GM12891 (cell line): Measurements from ENCODE around the gene PHKA1.
"Not testable (repeated sequence)": the region's sequence is repeated elsewhere in the genome, so short reads cannot be mapped to it uniquely, and the experiment has no call there.

Experiments used
- DNase-seq: peaks from one replicate; pipeline ENCODE4 v3.0.0; 2011; ENCODE audit warnings: low spot score; ENCODE audit not compliant: insufficient read length
- FAIRE-seq: peaks from 2 replicates; lab custom pipeline; 2011; peaks lifted over from hg19 to GRCh38; lab: Jason Lieb, UNC
- PAX5 ChIP-seq: IDR thresholded peaks from 2 replicates; pipeline ENCODE4 v1.6.1; 2011; ENCODE audit warnings: low read length, moderate library complexity, mild to moderate bottlenecking; ENCODE audit not compliant: insufficient read depth, severe bottlenecking
- POLR2A ChIP-seq: IDR thresholded peaks from 2 replicates; pipeline ENCODE4 v1.6.1; 2011; ENCODE audit warnings: low read depth, low read length, control low read depth
- POLR2AphosphoS5 ChIP-seq: IDR thresholded peaks from 2 replicates; pipeline ENCODE4 v1.6.1; 2011; ENCODE audit warnings: low read depth, low read length, control low read depth
- POU2F2 ChIP-seq: IDR thresholded peaks from 2 replicates; pipeline ENCODE4 v1.6.1; 2011; ENCODE audit warnings: low read depth, mild to moderate bottlenecking, control low read depth, low read length, moderate library complexity
- SPI1 ChIP-seq: IDR thresholded peaks from 2 replicates; pipeline ENCODE4 v1.6.1; 2011; ENCODE audit warnings: low read depth, low read length, control low read depth
- TAF1 ChIP-seq: IDR thresholded peaks from 2 replicates; pipeline ENCODE4 v1.6.1; 2011; ENCODE audit warnings: low read depth, low read length, control low read depth

The PHKA1 gene

GRCh38 chrX:72621625-72622485 lies 92.3 kb downstream of the PHKA1 start:
- FAIRE-seq, result peak; percentile 13
- no peak for DNase-seq
- no peak for TF ChIP-seq POLR2A

GRCh38 chrX:72621163-72621562 lies 92.9 kb downstream of the PHKA1 start:
- FAIRE-seq, result no peak
- TF ChIP-seq POLR2AphosphoS5 (no peak), TAF1 (no peak), PAX5 (no peak), POLR2A (no peak)
- DNase-seq, result no peak

DNA sequence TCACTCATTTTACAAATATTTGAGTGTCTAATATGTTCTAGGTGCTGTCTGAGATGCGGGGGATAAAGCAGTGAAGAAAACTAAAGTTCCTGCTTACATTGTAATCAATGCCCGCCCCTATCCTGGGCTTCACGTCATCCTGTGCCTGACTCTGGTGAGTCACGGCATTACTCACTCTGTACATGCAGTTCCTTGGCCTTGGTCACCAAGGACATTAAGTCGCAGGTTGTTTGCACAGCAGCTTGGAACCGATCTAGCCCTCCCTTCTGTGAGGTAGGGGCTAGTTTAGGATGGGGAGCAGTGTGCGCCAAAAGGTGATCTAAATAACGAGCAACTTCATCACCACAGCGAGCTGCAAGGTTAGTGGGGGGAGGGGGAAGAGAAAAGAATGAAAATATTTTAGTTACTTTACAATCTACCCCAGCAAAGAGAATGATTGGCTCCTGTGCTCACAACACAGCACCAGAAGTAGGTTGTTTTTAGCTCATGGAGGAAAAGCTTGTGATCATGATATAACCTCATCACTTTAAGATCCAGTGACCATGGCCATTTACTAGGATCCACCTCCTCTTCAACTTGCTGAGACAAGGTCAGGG lies 93.5 kb downstream of the PHKA1 start:
- no peak for DNase-seq
- TF ChIP-seq TAF1, result no peak
- no peak for TF ChIP-seq PAX5
- no peak for TF ChIP-seq SPI1
- TF ChIP-seq POLR2AphosphoS5, result no peak
- no peak for TF ChIP-seq POU2F2
- no peak for TF ChIP-seq POLR2A
- FAIRE-seq, result no peak

DNA sequence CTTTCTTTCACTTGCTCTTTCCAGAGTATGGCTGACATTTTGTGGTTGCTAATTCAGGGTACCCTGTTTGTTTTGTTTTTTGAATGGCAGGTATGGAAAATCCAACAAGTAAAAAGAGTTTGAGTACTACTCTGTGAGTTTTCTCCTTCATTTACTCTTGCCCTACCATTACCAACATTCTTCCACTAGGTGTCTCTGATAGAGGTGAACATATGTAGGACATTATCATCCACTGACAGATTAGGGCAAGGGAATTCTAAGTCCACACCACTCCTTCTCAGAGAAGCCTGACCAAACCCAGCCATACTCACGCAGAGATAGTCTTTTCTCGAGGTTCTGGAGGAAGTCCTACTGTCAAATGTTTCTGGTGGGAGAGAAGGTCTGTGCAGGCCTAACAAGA lies 104.8 kb downstream of the PHKA1 start:
- DNase-seq (no peak), FAIRE-seq (no peak)
- TF ChIP-seq PAX5 (no peak), POLR2AphosphoS5 (no peak), SPI1 (no peak), POU2F2 (no peak), POLR2A (no peak), TAF1 (no peak)

GRCh38 chrX:72604705-72605104 lies 109.4 kb downstream of the PHKA1 start:
- peak; percentile 38 for FAIRE-seq
- no peak for TF ChIP-seq TAF1
- TF ChIP-seq POLR2A, result no peak
- no peak for TF ChIP-seq POLR2AphosphoS5
- no peak for TF ChIP-seq POU2F2
- TF ChIP-seq SPI1, result no peak

DNA sequence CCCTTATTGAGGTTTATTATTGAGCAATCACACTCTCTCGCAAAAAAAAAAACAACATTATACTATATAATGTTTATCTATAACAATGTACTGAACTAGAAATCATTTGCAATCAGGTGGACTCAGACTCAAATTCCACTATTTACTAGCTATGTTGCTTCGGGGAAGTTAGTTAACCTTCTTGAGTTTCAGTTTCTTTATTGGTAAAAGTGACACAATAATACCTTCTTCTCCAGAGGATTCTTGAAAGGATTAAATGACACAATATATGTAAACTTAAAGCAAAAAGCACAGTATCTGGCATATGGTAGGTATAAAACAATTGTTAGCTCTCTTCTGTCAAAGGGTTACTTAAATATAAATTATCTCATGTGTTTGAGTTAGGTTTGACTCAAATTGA lies 110.0 kb downstream of the PHKA1 start:
- DNase-seq, result no peak
- FAIRE-seq, result no peak
- TF ChIP-seq POU2F2 (no peak), POLR2AphosphoS5 (no peak), SPI1 (no peak), POLR2A (no peak), PAX5 (no peak), TAF1 (no peak)

More at GRCh38 chrX:72604705-72605104, 109.4 kb downstream of the PHKA1 start:
- DNase-seq, result no peak

- not testable (repeated sequence) for DNase-seq, FAIRE-seq
Measured at GRCh38 chrX:72591038-72591437, 123.1 kb downstream of the PHKA1 start.

GRCh38 chrX:72584163-72584562 lies 129.9 kb downstream of the PHKA1 start:
- FAIRE-seq (no peak), DNase-seq (no peak)
- no peak for TF ChIP-seq POLR2A
- no peak for TF ChIP-seq TAF1
- TF ChIP-seq SPI1, result no peak
- TF ChIP-seq POU2F2, result no peak
- no peak for TF ChIP-seq PAX5
- no peak for TF ChIP-seq POLR2AphosphoS5

DNA sequence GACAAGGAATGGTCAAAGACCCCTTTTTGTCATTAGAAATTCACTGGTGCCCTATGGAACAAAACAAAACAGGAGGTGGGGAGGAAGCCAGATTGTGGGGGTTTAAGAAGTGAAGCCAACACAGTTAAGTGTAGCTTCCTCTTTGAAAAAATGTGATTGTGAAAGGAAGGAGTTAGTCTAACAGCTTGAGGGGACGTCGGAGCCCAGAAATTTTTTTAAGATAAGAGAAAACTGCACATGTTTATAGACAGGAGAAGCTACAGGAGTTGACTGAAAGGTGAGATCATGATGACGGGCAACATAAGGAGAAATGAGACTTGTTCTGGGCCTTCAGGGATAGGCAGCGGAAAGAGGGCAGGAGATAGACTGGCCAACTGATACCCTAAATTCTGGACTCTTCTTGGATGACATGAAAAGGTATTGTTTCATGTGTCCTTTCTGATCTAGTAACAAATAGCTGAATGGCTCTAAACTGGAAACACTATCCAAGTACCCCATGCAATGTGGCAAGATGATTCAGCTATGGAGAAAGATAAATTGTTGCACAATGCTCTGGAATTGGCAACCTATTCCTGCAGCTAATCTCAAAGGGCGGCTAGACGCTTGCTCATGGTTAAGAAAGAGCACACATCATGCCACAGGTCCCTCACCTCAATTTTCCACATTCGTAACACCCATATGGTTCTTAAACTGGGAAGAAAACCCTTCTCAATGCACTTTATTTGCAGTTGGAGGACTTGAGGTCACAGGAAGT lies 137.8 kb downstream of the PHKA1 start:
- no peak for FAIRE-seq
- TF ChIP-seq SPI1, result no peak
- no peak for TF ChIP-seq POU2F2
- no peak for TF ChIP-seq PAX5
- no peak for TF ChIP-seq POLR2A
- TF ChIP-seq TAF1, result no peak
- no peak for TF ChIP-seq POLR2AphosphoS5
- DNase-seq, result no peak

DNA sequence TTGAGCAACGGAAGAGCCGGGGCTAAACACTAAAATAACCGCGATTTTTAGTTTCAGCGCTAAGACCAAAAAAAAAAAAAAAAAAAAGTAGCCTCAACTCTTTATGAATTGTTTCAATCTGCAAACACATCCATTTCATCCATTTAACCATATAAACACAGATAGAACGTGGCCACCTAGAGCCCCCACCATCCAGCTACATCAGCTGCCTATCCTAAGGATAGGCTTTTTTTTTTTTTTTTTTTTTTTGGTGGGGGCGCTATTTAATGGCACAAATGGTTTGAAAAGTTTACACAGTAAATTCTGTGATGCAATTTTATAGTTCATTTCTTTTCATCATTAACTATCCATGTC lies 141.0 kb downstream of the PHKA1 start:
- no peak for FAIRE-seq
- DNase-seq, result no peak

More for the DNA sequence above, 141.0 kb downstream of the PHKA1 start:
- TF ChIP-seq POLR2A, result no peak
- TF ChIP-seq SPI1, result no peak
- no peak for TF ChIP-seq TAF1
- no peak for TF ChIP-seq PAX5
- no peak for TF ChIP-seq POLR2AphosphoS5
- TF ChIP-seq POU2F2, result no peak
